NCI-H82 treated with DMSO at 0.1 percent for 48 hours (cell line): ENCODE measurements around the gene ADRA2B.

Experiments used
- DNase-seq: peaks from one replicate; lab custom pipeline; 2025; ENCODE audit not compliant: unreplicated experiment; lab: John Stamatoyannopoulos, UW

The ADRA2B gene

GRCh38 chr2:96119389-96119751 lies 3.0 kb upstream of the ADRA2B start:
- DNase-seq, result no peak

GRCh38 chr2:96118698-96119388 lies 2.5 kb upstream of the ADRA2B start:
- no peak for DNase-seq

GRCh38 chr2:96117701-96118588 lies 1.6 kb upstream of the ADRA2B start:
- DNase-seq, result no peak

- peak; percentile 17 for DNase-seq
These were observed 635 bp upstream of the ADRA2B start for GRCh38 chr2:96116879-96117533.

- no peak for DNase-seq
These were observed 544 bp downstream of the ADRA2B start for GRCh38 chr2:96115631-96116423.

- no peak for DNase-seq
These were observed 1.3 kb downstream of the ADRA2B start for GRCh38 chr2:96114903-96115581.

GRCh38 chr2:96114546-96114902 lies 1.8 kb downstream of the ADRA2B start:
- no peak for DNase-seq

- DNase-seq, result no peak
These were observed 2.4 kb downstream of the ADRA2B start for GRCh38 chr2:96113951-96114350.

- DNase-seq, result no peak
These were observed 3.0 kb downstream of the ADRA2B start for GRCh38 chr2:96113367-96113677.

- no peak for DNase-seq
These were observed 3.6 kb downstream of the ADRA2B start for GRCh38 chr2:96112501-96113366.

GRCh38 chr2:96111823-96112500 lies 4.4 kb downstream of the ADRA2B start:
- DNase-seq, result no peak

- no peak for DNase-seq
These were observed 5.1 kb downstream of the ADRA2B start for GRCh38 chr2:96111257-96111640.

- no peak for DNase-seq
These were observed 5.6 kb downstream of the ADRA2B start for GRCh38 chr2:96110621-96111256.

- DNase-seq, result no peak
These were observed 6.3 kb downstream of the ADRA2B start for GRCh38 chr2:96109931-96110511.

GRCh38 chr2:96109361-96109680 lies 7.0 kb downstream of the ADRA2B start:
- DNase-seq, result no peak

GRCh38 chr2:96108541-96109360 lies 7.6 kb downstream of the ADRA2B start:
- no peak for DNase-seq

GRCh38 chr2:96108151-96108540 lies 8.2 kb downstream of the ADRA2B start:
- DNase-seq, result no peak

GRCh38 chr2:96107708-96108065 lies 8.7 kb downstream of the ADRA2B start:
- no peak for DNase-seq
